Panc1 (cell line): ENCODE measurements around the gene MATN1. TPM values are rescaled to one million over a fixed set of nuclear protein-coding genes. Genes with fewer than 3 reads are reported as not detected.

Experiments used
- ATAC-seq: fragments of 200-7000 bp; cut with Tn5 transposase; 2 replicates; pipeline ENCODE4 v1.9.1; 2020; ENCODE audit warnings: mild to moderate bottlenecking, moderate library complexity
- BruUV-seq: library from RNA; stranded (reverse); fragments of 400-500 nt; replicated peaks from 2 replicates; lab custom pipeline; 2021; lab: Mats Ljungman, UMichigan
- CTCF ChIA-PET: fragments of 300-600 bp; sonication (Branson Sonifier 250); formaldehyde crosslinking; loops from one replicate; lab custom pipeline; 2022; ENCODE audit warnings: antibody characterized with exemption; lab: Charles Lee
- POLR2A ChIA-PET: fragments of 300-600 bp; sonication (Branson Sonifier 250); formaldehyde crosslinking; loops from one replicate; lab custom pipeline; 2022; ENCODE audit warnings: antibody characterized with exemption; lab: Charles Lee
- DNase-seq: peaks from one replicate; pipeline ENCODE4 v3.0.0-alpha.2; 2010; ENCODE audit warnings: low read depth, low spot score
- H3K27ac ChIP-seq: 2 replicates; pipeline ENCODE4 v1.5.1; 2011; ENCODE audit warnings: mild to moderate bottlenecking, low read length, inconsistent platforms
- H3K27me3 ChIP-seq: fragments of 200-500 bp; sonication (Bioruptor generic); 2 replicates; pipeline ENCODE4 v1.6.0; 2014; ENCODE audit warnings: low read length, inconsistent platforms; ENCODE audit not compliant: control insufficient read depth, insufficient read depth
- H3K36me3 ChIP-seq: fragments of 200-500 bp; sonication (Bioruptor generic); 2 replicates; pipeline ENCODE4 v1.5.1; 2014; ENCODE audit warnings: inconsistent platforms, mild to moderate bottlenecking, low read length, moderate library complexity; ENCODE audit not compliant: control insufficient read depth, insufficient read depth
- H3K4me1 ChIP-seq: 2 replicates; pipeline ENCODE4 v1.5.1; 2011; ENCODE audit warnings: inconsistent platforms, mild to moderate bottlenecking, low read length, moderate library complexity; ENCODE audit not compliant: control insufficient read depth, insufficient read depth
- H3K4me3 ChIP-seq, 2 experiments: 2 replicates each; pipeline ENCODE4 v1.5.1; 2011 to 2012; ENCODE audit warnings: low read depth in 2 of 2, low read length in 2 of 2, mild to moderate bottlenecking in 2 of 2, inconsistent platforms in 1 of 2, moderate library complexity in 1 of 2
- H3K9me3 ChIP-seq: fragments of 200-500 bp; sonication (Bioruptor generic); 2 replicates; pipeline ENCODE4 v1.5.1; 2014; ENCODE audit warnings: low read depth, mild to moderate bottlenecking, inconsistent platforms, low read length, moderate library complexity; ENCODE audit not compliant: control insufficient read depth, insufficient read depth
- CTCF ChIP-seq: fragments of 450-650 bp; IDR thresholded peaks from 2 replicates; pipeline ENCODE4 v1.5.1; 2017; ENCODE audit warnings: mild to moderate bottlenecking
- POLR2AphosphoS5 ChIP-seq: IDR thresholded peaks from 2 replicates; pipeline ENCODE4 v1.6.1; 2012; ENCODE audit warnings: mild to moderate bottlenecking, low read depth, low read length, moderate library complexity
- REST ChIP-seq, 2 experiments: IDR thresholded peaks; 2 replicates each; pipeline ENCODE4 v1.6.1; 2011 to 2012; ENCODE audit warnings: low read depth in 2 of 2, control low read depth in 1 of 2, low read length in 1 of 2, mild to moderate bottlenecking in 1 of 2, moderate library complexity in 1 of 2; ENCODE audit not compliant: insufficient read depth in 1 of 2
- SIN3A ChIP-seq: IDR thresholded peaks from 2 replicates; pipeline ENCODE4 v1.6.1; 2012; ENCODE audit warnings: low read depth, mild to moderate bottlenecking, low read length, moderate library complexity, borderline replicate concordance; ENCODE audit not compliant: insufficient read depth
- TCF7L2 ChIP-seq: IDR thresholded peaks from 2 replicates; pipeline ENCODE4 v1.6.1; 2011; ENCODE audit warnings: mild to moderate bottlenecking, low read depth, low read length, inconsistent platforms
- in situ Hi-C: cut with HindIII; loops from 2 replicates; pipeline ENCODE4 v1.10.0; 2016; ENCODE audit warnings: low sequenced_read_pairs, low pct_unique_long_range_greater_than_20kb
- intact Hi-C: fragments of 100-400 bp; cut with micrococcal nuclease; formaldehyde crosslinking; loops from one replicate; pipeline ENCODE4 v1.10.0; 2022; ENCODE audit not compliant: unreplicated experiment
- total RNA-seq: library from RNA; stranded (reverse); gene quantifications from one replicate; pipeline ENCODE4 v1.2.1, GENCODE V29; 2021; ENCODE audit not compliant: unreplicated experiment

MATN1 gene
- total RNA-seq, 1 experiment from 2014 or later, result 0.59 TPM

DNA sequence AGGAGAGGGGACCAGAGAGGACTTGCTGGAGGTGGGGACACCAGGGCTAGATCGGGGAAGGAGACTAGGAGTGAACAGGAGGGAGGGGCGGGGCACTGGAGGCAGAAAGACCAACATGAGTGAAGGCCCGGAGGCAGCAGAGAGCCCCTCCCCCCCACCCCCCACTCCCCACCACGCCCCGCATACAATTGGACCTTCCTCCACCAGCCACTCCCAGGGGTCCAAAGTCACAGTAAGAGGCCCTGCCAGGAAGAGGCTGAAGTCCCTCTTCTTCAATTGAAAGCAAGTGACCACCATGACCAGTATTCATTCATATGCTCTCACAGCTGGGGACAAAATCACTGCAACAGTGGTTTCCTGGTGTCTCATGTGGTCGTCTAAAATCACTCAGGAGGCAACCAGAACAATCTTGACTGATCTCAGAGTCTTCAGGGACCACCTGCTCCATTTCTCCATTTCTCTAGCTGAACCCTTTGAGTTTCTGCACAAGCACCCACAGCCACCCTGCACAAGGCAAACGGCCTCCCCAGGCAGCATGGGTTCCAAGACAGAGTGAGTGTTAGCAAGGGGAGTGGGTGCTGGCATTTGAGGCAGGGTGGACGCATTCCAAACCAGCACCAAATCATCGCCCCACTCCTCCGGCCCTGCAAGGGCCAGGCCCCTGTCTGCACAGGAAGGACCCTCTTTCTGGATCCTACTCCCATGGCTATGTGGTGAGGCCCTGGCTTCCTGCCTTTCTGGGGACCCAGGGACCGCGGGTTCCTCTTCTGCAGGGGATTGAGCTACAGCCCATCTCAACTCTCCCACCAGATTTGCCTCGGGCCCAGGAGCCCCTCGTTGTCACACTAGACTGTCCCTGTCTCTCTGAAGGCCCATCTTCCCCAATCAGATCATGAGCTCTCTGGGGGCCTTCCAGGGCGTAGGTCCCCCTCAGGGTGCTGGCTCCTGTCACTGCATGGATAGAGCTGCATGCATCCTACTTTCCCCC lies 17.2 kb upstream of the MATN1 start:
- intact Hi-C loops (no loop called here), in situ Hi-C loops (no loop called here)
- no peaks in the 10 kb centered on the region for H3K27me3 ChIP-seq
- ChIA-PET CTCF (no interaction called here), POLR2A (interaction anchor here (0.5 kb wide), 1 partner anchor 22 kb away, joined by 5 read pairs; no protein-coding TSS in a partner anchor)
- no peaks in the 10 kb centered on the region for H3K36me3 ChIP-seq
- H3K27ac ChIP-seq, result no peak overlapping the region
- DNase-seq, result no peak
- TF ChIP-seq SIN3A (no peak), TCF7L2 (no peak), POLR2AphosphoS5 (no peak), REST (IDR thresholded peaks at IDR 0.05; ENCODE audit: insufficient read depth in 1 of 2, low read depth in 2 of 2, low read length in 1 of 2) (no peak), CTCF (no peak)
- H3K9me3 ChIP-seq, result no peaks in the 10 kb centered on the region
- ATAC-seq, result no peak
- H3K4me3 ChIP-seq, result no peak overlapping the region
- no TSS peak for BruUV-seq
- H3K4me1 ChIP-seq, result no peaks in the 10 kb centered on the region

- in situ Hi-C loops, result no loop called here
- Histone ChIP-seq H3K4me3 (no peak overlapping the region), H3K9me3 (no peaks in the 10 kb centered on the region), H3K27me3 (no peaks in the 10 kb centered on the region), H3K27ac (no peak overlapping the region), H3K4me1 (no peaks in the 10 kb centered on the region), H3K36me3 (no peaks in the 10 kb centered on the region)
- intact Hi-C loops, result no loop called here
- ATAC-seq (no peak), DNase-seq (no peak)
- POLR2A ChIA-PET, result no interaction called here
- TF ChIP-seq SIN3A (no peak), REST (IDR thresholded peaks at IDR 0.05; ENCODE audit: insufficient read depth in 1 of 2, low read depth in 2 of 2, low read length in 1 of 2) (no peak), TCF7L2 (no peak), POLR2AphosphoS5 (no peak), CTCF (no peak)
- BruUV-seq, result no TSS peak
- CTCF ChIA-PET, result no interaction called here
These were observed 16.2 kb upstream of the MATN1 start for GRCh38 chr1:30739601-30740000.
